IPS-NIHi7 (cell line): ENCODE data around the gene SCFD2.
A peak's percentile ranks its signal among the peaks of the same experiment; 100 is the strongest.

Experiments
- DNase-seq: peaks from one replicate; pipeline ENCODE4 v3.0.0; 2012; ENCODE audit warnings: mixed read lengths; ENCODE audit errors: extremely low spot score

The SCFD2 gene

GRCh38 chr4:52883183-52883621 is 482.7 kb downstream of the SCFD2 start:
- DNase-seq: peak; percentile 50

- no peak for DNase-seq
Measured at GRCh38 chr4:52880994-52881393, 484.9 kb downstream of the SCFD2 start.

- no peak for DNase-seq
Measured at GRCh38 chr4:52879471-52879870, 486.4 kb downstream of the SCFD2 start.

GRCh38 chr4:52877694-52878093 is 488.2 kb downstream of the SCFD2 start:
- no peak for DNase-seq

GRCh38 chr4:52877036-52877435 is 488.8 kb downstream of the SCFD2 start:
- no peak for DNase-seq

- DNase-seq: no peak
Measured at GRCh38 chr4:52876069-52876468, 489.8 kb downstream of the SCFD2 start.

- DNase-seq: no peak
Measured at GRCh38 chr4:52874948-52875347, 490.9 kb downstream of the SCFD2 start.

GRCh38 chr4:52873861-52874343 is 492.0 kb downstream of the SCFD2 start:
- DNase-seq: peak; percentile 62

GRCh38 chr4:52873191-52873590 is 492.7 kb downstream of the SCFD2 start:
- DNase-seq: no peak

GRCh38 chr4:52870225-52870624 is 495.6 kb downstream of the SCFD2 start:
- DNase-seq: no peak

GRCh38 chr4:52869656-52870055 is 496.2 kb downstream of the SCFD2 start:
- no peak for DNase-seq

GRCh38 chr4:52869196-52869595 is 496.7 kb downstream of the SCFD2 start:
- DNase-seq: no peak

- peak; percentile 49 for DNase-seq
Measured at GRCh38 chr4:52868133-52868532, 497.7 kb downstream of the SCFD2 start.

GRCh38 chr4:52867163-52867562 is 498.7 kb downstream of the SCFD2 start:
- DNase-seq: no peak

- DNase-seq: no peak
Measured at GRCh38 chr4:52866734-52867133, 499.1 kb downstream of the SCFD2 start.

- no peak for DNase-seq
Measured at GRCh38 chr4:52865300-52865699, 500.6 kb downstream of the SCFD2 start.

GRCh38 chr4:52864793-52865192 is 501.1 kb downstream of the SCFD2 start:
- DNase-seq: no peak

- DNase-seq: no peak
Measured at GRCh38 chr4:52863324-52863723, 502.5 kb downstream of the SCFD2 start.

- no peak for DNase-seq
Measured at GRCh38 chr4:52862639-52863161, 503.2 kb downstream of the SCFD2 start.

GRCh38 chr4:52861879-52862616 is 503.8 kb downstream of the SCFD2 start, which contains the start of gene RASL11B:
TSS of gene RASL11B (plus strand) at chr4:52862317. CDS start at chr4:52862508, 191 bp downstream.
- DNase-seq: peak; percentile 95

- DNase-seq: peak; percentile 19
Measured at GRCh38 chr4:52861171-52861823, 504.6 kb downstream of the SCFD2 start.

GRCh38 chr4:52860361-52860760 is 505.5 kb downstream of the SCFD2 start:
- no peak for DNase-seq

GRCh38 chr4:52856801-52857200 is 509.1 kb downstream of the SCFD2 start:
- no peak for DNase-seq
